ENCODE measurements around the gene PDLIM5.

DNA sequence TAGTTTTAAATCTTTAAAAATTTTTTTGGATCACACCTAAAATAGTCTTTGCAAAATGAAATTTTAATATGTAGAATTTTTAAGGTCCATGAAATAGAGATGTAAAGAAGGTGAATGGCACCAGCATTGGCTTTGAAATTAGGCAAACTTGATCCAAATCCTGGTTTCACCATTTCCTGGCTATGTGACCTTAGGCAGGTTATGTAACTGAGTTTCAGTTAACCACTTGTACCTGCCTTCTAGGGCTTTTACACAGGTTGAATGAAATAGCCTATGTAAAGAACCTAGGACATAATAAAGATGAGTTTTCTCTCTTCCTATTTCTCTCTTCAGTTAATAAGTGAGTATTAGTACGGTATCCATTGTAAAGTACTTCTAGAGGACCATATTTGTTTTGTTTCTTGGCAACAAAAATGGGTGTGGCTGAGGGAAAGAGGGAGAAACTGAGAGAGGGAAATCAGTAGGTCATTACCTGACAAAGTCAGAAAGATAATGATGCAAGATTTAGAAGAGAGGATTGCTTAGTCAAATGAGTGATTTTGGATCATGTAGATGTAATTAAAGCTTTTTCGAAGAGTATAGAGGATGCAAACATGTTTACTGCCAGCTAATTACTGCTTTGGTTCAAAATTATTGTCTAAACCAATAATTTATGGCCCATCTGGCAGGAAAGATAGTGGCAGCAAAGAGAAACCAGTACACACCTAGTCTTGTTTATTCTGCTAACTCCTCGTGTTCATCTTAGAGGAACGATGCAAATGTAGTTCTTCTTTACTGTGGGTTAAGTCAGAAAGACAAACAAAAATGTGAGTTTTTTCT is 81.9 kb downstream of the PDLIM5 start:
- TF ChIP-seq EZH2 (IDR thresholded peaks at IDR 0.05; ENCODE audit: low read depth, low read length, severe bottlenecking) (no peak), TAF1 (IDR thresholded peaks at IDR 0.05; ENCODE audit: low read depth, low read length) (no peak)
- TF ChIP-seq, protein P1, sequence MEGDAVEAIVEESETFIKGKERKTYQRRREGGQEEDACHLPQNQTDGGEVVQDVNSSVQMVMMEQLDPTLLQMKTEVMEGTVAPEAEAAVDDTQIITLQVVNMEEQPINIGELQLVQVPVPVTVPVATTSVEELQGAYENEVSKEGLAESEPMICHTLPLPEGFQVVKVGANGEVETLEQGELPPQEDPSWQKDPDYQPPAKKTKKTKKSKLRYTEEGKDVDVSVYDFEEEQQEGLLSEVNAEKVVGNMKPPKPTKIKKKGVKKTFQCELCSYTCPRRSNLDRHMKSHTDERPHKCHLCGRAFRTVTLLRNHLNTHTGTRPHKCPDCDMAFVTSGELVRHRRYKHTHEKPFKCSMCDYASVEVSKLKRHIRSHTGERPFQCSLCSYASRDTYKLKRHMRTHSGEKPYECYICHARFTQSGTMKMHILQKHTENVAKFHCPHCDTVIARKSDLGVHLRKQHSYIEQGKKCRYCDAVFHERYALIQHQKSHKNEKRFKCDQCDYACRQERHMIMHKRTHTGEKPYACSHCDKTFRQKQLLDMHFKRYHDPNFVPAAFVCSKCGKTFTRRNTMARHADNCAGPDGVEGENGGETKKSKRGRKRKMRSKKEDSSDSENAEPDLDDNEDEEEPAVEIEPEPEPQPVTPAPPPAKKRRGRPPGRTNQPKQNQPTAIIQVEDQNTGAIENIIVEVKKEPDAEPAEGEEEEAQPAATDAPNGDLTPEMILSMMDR (IDR thresholded peaks at IDR 0.05; ENCODE audit: control extremely low read depth in 1 of 3, insufficient read depth in 1 of 3, low read depth in 1 of 3, low read length in 3 of 3), result no peak

All from H1 (cell line).